ENCODE data around the gene SBK1.
"Not testable (repeated sequence)": the region's sequence is repeated elsewhere in the genome, so short reads cannot be mapped to it uniquely, and the experiment has no call there.

Gene SBK1

DNA sequence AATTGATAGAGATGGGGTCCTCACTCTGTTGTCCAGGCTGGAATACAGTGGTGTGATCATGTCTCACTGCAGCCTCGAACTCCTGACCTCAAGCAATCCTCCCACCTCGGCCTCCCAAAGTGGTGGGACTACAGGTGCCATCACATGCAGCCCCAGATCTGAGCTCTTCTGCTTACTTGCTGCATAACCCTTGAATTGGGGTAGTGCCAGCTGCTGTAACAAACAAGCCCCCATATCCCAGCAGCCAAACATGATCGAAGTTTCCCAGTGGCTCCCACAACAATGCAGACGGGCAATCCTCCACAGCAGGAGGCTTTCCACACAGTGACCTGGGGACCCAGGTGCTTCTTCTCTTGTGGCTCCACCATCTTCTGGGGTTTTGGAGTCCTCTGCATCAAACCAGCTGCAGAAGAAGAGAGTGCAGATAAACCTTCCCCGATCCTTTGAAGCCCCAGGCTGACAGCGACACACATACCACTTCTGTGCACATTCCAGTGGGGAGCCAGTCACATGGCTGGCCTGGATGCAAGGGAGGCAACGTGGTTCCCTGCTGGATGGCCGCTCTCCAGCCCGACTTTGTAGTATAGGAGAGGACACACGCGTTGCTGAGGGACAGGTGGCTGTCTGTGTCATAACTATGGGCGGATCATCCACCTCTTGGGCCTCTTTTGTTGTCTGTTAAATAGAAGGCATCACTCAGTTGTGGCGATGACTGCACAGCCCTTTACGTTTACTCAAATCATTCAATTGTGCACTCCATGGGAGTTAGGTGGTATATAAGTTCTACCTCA is 16.7 kb downstream of the SBK1 start:
- DNase-seq (ENCODE audit: low read depth) = no peak

DNA sequence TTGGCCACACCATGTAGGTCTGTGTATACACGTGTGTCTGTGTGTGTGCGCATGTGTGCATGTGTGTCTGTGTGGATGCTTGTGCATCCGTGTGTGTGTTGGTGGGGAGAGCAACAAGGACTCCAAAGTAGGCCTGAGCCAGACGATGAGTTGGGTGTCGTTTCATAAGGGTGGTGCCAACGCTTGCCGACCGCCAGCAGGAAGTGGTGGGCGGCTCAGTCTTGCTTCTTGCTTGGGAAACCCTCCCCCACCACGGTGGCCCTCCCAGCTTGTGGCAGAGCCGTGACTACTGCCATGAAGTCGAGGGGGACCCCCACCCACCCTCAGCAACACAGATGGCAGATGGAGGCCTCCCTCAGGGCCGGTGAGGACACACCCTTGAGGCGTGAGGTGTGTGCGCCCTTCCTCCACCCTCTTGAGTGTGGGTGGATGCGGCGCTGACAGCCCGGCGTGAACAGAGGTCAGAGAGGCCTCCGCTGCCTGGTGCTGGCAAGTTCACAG is 17.5 kb downstream of the SBK1 start:
- peak; percentile 78 for DNase-seq (ENCODE audit: low read depth)

DNA sequence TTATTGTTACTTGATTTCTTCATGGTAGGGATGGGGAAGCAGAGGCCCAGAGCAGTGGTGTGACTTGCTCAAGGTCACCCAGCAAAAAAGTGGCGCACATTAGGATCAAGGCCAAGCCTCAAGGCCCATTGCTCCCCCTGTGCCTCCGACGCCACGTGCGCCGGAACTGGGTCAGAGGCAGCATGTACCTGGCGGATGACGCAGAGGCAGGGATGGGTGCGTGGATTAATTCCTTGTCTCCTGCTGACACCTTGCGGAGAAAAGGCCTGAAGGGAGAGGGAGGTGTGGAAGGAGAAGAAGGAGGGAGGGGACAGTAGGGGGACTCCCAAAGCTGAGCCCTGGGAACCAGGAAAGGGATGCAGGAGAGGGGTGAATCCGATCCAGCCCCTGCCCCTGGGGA is 18.5 kb downstream of the SBK1 start:
- DNase-seq (ENCODE audit: low read depth) = no peak

DNA sequence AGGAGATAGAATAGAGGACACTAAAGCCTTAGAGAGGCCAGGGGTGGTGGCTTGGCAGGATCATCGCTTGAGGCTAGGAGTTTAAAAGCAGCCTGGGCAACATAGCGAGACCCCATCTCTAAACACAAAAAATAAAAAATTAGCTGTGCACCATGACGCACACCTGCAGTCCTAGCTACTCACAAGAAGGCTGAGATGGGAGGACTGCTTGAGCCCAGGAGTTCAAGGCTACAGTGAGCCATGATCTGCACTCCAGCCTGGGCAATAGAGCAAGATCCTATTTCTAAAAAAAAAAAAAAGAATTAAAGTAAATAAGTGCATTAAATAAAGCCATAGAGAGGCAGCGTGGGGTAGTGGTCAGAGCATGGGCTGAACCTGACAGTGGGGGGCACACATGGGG is 19.1 kb downstream of the SBK1 start:
- no peak for DNase-seq (ENCODE audit: low read depth)

DNA sequence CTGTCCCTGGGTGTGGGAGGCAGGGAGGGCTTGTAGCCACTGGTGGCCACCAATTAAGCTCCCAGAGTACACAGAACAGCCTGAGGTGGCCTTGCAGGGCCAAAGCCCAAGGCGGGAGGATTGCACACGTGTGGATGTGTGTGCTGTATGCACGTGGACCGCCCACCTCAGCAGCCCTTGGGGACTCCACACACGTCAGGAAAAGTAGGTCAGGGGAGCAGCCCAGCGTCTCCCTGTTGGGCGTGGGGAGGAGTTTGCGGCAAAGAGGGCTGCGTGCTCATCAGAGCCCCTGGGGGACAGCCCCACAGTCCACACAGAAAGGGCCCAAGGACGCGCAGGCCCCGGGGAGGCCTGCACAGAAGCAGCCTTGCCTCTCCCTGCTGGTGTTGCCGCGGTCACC is 19.6 kb downstream of the SBK1 start:
- no peak for DNase-seq (ENCODE audit: low read depth)

DNA sequence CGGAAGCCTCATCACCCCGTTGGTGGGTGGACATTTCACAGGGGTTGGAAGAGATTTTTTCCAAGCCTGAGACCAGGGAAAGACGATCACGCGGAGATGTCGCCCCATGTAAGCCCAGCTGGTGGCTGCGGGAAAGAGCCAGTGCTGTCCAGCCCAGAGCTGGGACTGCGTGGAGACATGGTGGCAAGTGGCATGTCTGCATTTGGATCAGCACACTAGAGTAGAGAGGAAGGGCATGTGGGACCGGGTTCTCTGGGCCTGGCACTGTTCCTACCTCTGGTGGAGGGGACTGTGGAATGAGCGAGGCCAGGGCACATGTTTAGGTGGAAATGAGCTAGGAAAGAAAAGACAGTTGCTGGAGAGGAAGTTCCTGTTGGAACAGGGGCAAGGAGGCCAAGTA is 20.0 kb downstream of the SBK1 start:
- DNase-seq (ENCODE audit: low read depth) = no peak

DNA sequence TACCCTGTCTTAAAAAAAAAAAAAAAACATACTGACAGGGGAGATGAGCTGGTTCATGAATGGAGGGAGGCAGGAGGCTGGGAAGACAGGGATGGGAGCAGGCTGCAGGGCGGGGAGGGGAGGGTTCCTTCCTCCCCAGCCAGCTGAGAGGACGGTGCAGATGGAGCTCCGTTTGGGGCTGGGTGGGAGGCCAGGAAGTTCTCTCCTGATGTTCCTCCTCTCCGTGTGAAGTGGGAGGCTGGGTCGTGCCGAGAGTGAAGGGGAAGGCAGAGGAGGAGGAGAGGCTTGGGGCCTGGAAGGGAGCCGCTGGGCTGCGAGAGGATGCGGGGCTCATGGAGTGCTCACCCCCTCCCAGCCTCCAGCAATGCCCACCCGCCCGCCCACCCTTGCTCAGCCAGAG is 21.3 kb downstream of the SBK1 start:
- no peak for DNase-seq (ENCODE audit: low read depth)

DNA sequence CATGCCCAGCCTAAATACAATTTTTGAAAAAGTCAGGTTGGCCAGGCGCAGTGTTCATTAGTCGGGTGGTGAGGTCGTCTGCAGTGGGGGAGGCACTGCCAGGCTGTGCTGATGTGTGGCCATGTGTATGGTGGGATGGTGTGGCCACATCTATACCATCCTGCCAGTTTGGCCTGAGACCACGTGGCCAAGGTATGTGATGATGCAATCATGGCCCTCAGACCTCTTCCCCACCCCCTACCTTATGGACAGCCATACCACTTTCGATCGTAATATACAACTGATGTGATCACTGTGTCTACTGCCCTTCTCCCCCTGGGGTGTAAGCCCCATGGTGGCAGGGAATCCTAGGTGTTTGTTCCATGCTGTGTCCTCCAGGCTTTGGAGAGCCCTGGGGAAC is 23.7 kb downstream of the SBK1 start:
- no peak for DNase-seq (ENCODE audit: low read depth)

DNA sequence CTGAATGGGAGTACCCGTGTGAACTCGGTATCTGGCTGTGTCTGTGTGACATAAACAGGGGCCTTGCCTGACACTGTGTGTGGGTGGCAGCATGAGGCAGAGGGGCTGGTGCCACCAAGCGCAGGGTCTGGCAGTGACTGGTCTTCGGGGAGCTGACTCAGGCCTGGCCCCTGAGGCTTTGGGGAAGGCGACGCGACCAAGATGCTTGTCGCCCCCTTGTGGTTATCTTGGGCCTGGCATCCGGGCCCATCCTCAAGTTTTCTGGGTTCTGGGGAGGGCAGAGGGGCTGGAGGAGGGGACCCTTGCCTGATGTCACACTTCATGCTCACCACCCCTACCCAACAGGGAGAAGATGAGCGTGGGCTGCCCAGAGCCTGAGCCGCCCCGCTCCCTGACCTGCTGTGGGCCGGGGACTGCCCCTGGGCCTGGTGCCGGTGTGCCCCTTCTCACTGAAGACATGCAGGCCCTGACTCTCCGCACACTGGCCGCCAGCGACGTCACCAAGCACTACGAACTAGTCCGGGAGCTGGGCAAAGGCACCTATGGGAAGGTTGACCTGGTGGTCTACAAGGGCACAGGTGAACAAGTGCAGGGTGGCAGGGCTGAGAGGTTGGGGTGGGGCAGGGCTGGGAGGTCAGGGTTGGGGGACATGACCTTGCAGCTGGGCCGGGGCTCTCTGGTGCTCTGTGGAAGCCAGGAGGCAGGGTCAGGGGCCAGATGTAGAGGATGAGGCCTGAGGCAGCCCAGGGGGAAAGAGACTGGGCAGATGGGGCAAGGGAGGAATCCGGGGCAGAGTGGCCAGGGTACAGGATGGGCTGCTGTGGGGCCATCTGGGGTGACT is 24.9 kb downstream of the SBK1 start:
- peak; percentile 54 for DNase-seq (ENCODE audit: low read depth)

DNA sequence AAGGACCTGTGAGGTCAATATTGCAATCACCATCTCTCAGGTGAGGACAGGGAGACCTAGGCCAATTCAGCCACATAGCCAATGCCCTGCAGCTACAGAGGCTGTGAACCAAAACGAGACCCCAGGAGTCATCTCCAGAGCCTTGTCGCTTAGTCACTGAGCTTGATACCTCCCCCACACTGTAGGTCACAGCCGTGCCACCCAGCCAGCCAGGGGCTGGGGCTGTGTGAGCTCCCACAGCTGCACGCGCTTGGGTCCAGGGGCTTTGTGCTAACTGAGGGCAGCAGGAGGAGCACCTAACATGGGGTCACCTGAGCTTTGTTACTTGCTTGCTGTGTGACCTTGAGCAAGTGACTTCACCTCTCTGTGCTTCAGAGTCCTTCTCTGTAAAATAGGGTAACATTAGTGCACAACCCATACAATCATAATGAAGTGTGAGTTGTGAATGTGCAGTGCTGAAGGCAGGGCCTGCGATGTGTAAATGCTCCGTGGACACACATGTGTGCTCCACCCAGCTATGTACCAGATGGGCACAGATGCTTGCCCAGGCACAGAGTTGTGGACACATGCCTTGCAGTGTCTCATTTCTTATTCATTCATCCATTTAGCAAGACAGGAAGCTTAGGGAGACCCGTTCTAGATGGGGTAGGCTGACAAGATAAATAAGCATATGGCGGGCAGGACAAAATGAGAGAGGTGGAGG is 25.9 kb downstream of the SBK1 start:
- DNase-seq (ENCODE audit: low read depth) = no peak

DNA sequence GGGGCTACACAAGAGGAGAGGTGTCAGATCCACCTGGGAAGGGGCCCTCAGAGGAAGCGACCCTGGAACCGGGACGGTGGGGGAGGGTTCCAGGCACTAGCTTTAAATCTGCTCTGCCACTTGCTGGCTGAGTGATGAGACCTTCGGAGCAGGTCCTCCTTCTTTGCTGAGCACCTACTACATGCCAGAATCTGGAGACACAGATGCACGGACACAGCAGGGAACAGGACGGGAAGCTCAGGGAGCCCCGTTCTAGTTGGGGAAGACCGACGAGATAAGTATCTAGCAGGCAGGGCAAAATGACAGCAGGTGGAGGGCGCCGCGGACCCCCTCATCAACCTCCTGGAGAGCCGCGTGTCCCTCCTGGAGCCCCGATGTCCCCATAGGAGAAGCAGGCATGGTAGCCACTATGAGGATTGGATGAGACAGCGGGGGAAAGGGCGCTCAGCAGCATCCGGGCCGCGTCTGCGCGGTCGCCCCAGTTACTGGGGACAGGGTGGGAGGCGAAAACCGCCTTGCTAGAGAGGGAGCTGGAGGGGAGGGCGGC is 27.2 kb downstream of the SBK1 start:
- DNase-seq (ENCODE audit: low read depth) = no peak

DNA sequence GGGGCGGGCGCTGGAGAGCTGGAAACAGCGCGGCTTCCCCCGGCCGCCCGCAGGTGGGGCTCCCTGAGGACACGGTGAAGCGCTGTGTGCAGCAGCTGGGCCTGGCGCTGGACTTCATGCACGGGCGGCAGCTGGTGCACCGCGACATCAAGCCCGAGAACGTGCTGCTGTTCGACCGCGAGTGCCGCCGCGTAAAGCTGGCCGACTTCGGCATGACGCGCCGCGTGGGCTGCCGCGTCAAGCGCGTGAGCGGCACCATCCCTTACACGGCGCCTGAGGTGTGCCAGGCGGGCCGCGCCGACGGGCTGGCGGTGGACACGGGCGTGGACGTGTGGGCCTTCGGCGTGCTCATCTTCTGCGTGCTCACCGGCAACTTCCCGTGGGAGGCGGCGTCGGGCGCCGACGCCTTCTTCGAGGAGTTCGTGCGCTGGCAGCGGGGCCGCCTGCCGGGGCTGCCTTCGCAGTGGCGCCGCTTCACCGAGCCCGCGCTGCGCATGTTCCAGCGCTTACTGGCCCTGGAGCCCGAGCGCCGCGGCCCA is 27.8 kb downstream of the SBK1 start:
- DNase-seq (ENCODE audit: low read depth) = no peak

DNA sequence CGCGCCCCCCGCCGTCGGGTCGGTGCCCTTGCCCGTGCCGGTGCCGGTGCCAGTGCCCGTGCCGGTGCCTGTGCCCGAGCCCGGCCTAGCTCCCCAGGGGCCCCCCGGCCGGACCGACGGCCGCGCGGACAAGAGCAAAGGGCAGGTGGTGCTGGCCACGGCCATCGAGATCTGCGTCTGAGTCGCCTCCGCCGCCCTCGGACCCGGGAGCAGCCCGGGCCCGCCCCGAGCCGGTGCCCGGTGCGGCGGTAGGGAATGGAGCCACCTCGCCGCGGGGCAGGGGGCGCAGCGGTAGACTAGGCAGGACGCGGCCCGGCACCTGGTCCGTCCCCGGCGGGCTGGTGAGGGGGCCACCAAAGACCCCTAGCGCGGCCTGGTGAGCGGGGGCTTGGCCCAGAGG is 28.4 kb downstream of the SBK1 start:
- DNase-seq (ENCODE audit: low read depth) = no peak

DNA sequence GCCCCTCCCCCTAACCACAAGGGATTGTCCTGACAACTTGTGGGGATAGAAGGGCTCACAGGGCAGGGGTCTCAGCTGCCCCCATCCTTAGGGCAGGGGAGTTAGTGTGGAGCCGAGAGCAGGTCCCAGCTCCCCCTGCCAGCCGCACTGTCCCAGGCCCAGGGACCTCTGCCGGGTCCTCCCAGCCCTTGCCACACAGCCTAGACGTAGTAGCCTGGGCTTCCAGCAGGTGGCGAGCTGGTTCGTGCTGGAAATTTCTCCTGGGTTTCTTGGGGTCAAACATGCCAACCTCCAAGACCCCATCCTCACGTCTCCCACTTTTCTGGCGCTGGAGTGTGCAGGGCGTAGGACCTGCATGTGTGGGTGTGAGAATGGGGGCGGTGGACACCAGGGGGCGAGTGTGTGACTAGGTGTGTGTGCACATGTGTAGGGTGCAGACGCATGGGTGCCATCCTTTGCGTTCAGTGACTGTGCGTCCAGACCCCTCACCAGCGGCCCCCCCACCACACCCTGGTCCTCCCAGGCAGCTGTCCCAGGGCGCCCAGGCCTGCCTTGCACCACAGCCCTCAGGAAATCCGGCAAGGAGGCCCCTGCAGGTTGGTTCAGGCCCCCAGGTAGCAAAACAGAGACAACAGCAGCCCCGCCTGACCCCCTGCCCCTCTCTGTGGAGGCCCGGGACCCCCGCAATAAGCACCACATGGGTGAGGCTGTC is 29.5 kb downstream of the SBK1 start:
- DNase-seq (ENCODE audit: low read depth) = no peak

DNA sequence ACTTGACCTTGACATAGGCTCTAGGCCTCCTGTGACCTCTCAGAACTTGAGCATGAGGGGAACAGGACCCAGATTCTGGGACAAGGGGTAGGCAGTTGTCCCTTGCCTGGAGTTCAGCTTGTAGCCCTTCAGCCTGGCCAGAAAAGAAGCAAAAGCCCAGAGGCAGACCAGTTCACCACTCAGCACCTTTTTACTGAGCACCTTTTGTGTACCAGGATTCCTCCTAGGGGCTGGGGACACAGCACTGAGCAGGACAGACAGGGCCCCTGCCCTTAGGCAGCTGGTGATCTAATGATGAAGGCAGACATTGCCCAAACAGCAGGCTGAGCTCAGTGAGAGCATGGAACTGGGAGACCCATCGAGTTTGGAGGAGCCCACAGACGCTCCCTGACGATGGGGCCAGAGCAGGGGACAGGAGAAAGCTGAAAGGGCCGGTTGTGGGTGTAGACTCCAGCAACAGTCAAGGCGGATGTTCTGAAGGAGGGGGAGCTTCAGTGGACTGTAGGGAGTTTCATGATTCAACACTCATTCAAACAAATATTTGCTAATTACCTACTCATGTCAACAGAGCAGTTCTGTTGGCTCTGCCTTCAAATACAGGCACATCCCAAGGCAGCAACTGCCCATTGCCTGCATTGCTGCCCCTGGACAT is 32.0 kb downstream of the SBK1 start:
- no peak for DNase-seq (ENCODE audit: low read depth)

DNA sequence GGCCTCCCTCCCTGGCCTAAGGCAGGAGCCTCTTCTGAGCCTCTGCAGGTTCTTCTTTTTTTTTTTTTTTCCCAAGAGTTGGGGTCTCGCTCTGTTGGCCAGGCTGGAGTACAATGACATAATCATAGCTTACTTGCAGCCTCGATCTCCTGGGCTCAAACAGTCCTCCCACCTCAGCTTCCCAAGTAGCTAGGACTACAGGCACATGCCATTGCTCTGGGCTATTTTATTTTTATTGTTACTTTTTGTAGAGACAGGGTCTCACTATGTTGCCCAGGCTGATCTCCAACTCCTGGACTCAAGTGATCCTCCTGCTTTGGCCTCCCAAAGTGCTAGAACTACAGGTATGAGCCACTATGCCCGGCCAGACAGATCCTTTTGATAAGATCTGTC is 32.6 kb downstream of the SBK1 start:
- DNase-seq (ENCODE audit: low read depth) = no peak

DNA sequence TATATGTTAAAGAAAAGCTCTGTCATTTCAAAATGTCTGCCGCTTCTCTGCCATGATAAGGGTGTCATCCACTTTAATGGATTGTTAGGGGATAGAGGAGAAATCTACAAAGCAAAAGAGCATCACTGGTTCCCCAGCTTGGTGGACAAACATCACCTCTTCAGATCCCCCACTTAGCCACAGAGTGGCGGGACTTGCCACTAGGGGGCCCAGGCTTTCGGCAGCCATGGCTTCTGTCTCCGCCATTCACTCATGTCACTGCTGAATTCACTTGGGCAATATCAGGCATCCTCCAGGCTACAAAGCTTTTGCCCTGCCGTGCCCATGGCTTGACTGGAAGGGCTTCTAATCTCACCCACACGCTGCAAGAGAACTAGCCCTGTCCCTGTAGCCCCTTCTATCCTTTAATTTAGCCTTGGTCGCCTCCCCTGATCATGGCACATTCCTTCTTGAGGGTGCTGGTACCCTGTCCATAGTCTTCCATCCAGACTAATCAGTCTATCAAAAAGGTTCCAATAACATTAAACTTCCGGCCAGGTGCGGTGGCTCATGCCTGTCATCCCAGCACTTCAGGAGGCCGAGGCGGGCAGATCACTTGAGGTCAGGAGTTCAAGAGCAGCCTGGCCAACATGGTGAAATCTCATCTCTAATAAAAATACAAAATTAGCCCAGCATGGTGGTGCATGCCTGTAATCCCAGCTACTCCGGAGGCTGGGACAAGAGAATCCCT is 34.7 kb downstream of the SBK1 start:
- DNase-seq (ENCODE audit: low read depth) = peak; percentile 50

DNA sequence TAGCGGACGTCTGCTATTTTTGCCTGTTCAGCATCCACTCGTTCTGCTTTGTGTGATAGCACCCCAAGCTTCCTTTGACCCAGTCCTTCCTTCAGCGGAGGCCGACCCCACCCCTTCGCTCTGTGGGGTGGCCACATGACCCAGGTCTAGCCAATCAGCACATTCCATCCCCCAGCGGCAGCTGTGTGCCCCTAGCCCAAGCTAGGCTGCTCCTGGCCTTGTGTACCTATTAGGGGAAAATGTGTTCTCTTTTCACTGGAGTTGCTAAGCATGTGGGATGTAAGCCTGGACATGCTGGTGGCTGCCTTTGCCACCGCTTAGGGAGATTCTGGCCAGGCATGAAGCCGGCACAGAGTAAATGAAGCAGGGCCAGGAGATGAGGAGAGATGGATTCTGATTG is 37.9 kb downstream of the SBK1 start:
- DNase-seq (ENCODE audit: low read depth) = not testable (repeated sequence)

DNA sequence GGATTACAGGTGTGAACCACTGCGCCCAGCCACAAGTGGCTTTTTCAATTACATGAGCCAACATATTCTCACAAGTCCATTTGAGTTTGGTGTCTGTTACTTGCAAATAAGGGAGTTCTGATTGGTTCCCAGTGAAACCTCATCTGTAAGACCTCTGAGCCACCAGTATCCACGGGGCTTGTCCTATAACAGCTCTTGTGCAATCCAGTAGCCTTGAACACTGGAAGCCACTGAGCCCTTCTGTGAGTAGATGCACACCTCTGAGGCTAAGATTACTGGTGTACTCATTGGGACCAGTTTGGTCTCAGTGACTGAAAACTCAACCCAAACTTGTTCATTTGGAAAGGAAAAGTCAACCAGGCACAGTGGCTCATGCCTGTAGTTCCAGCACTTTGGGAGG is 38.7 kb downstream of the SBK1 start:
- DNase-seq (ENCODE audit: low read depth) = not testable (repeated sequence)

DNA sequence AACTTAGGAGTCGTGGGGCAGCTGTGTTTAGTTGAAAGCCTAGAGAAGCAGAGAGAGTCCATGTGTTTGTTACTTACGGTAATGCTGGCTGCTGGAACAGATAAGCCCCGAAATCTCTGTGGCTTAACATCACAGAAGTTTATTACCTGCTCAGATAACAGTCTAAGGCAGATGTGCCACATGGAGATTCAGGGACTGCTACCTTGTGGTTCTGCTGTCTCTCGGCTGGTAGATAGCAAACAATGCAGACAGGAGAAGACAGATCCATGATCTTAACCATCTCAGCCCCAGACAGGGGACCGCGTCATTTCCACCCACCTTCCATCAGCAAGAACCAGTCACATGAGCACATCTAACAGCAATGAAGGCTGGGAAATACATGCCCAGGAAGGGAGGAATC is 40.3 kb downstream of the SBK1 start:
- not testable (repeated sequence) for DNase-seq (ENCODE audit: low read depth)

Measured in activated T-helper 1 cell treated with Interleukin-2 at 50 U/mL for 16 hours (primary cell).